ENCODE results near the gene UNC93A.

GRCh38 chr6:167341038-167341583 is 50.0 kb downstream of the UNC93A start:
- TF ChIP-seq JUND (IDR thresholded peaks at IDR 0.05; ENCODE audit: borderline replicate concordance, low read depth, low read length) (no peak), JUND (tag; IDR thresholded peaks at IDR 0.05; ENCODE audit: borderline replicate concordance, low read depth, low read length) (no peak), ZNF740 (CRISPR knock-in tag; IDR thresholded peaks at IDR 0.05) (no peak), ZNF740 (tag; IDR thresholded peaks at IDR 0.05) (no peak), ZHX1 (conservative IDR thresholded peaks at IDR 0.05; ENCODE audit: low read length) (no peak), EP300 (IDR thresholded peaks at IDR 0.05; ENCODE audit: low read length) (no peak), HDGF (IDR thresholded peaks at IDR 0.05) (no peak), SFPQ (IDR thresholded peaks at IDR 0.05; ENCODE audit: low read depth, low read length) (no peak), ATF2 (CRISPR knock-in tag; IDR thresholded peaks at IDR 0.05) (no peak), MYBL2 (IDR thresholded peaks at IDR 0.05; ENCODE audit: low read depth) (no peak), MYBL2 (CRISPR knock-in tag; IDR thresholded peaks at IDR 0.05; ENCODE audit: borderline replicate concordance) (no peak), TSC22D4 (tag; IDR thresholded peaks at IDR 0.05) (no peak), E2F8 (IDR thresholded peaks at IDR 0.05; ENCODE audit: low read depth, partially characterized antibody) (no peak)
